Adipocyte (in vitro differentiated cells): ENCODE data around the gene PRKCA.
A peak's percentile ranks its signal among the peaks of the same experiment; 100 is the strongest.
"Not testable (repeated sequence)": the region's sequence is repeated elsewhere in the genome, so short reads cannot be mapped to it uniquely, and the experiment has no call there.

Source experiments
- DNase-seq: peaks from one replicate; pipeline ENCODE4 v3.0.0-alpha.2; 2015; ENCODE audit warnings: low read depth
- H3K27me3 ChIP-seq: replicated peaks from 2 replicates; pipeline ENCODE4 v1.7.0; 2013; ENCODE audit warnings: mild to moderate bottlenecking, low read length, moderate library complexity; ENCODE audit not compliant: control insufficient read depth, insufficient read depth
- H3K36me3 ChIP-seq: 2 replicates; pipeline ENCODE4 v1.7.0; 2013; ENCODE audit warnings: low read length, mild to moderate bottlenecking, moderate library complexity; ENCODE audit not compliant: control insufficient read depth, insufficient read depth, severe bottlenecking
- H3K4me1 ChIP-seq: 2 replicates; pipeline ENCODE4 v1.7.0; 2013; ENCODE audit warnings: mild to moderate bottlenecking, low read length, moderate library complexity; ENCODE audit not compliant: control insufficient read depth, insufficient read depth
- H3K4me3 ChIP-seq: 2 replicates; pipeline ENCODE4 v1.7.0; 2013; ENCODE audit warnings: mild to moderate bottlenecking, low read length, moderate library complexity
- H3K9ac ChIP-seq: 2 replicates; pipeline ENCODE4 v1.7.0; 2013; ENCODE audit warnings: mild to moderate bottlenecking, low read length, moderate library complexity
- H3K9me3 ChIP-seq: 2 replicates; pipeline ENCODE4 v1.7.0; 2013; ENCODE audit warnings: mild to moderate bottlenecking, low read length, moderate library complexity; ENCODE audit not compliant: control insufficient read depth

PRKCA gene

GRCh38 chr17:66602659-66603384, 300.4 kb downstream of the PRKCA start:
- no peaks in the 10 kb centered on the region for H3K27me3 ChIP-seq
- H3K9ac ChIP-seq: no peak overlapping the region
- H3K4me3 ChIP-seq: no peak overlapping the region
- DNase-seq: no peak
- H3K4me1 ChIP-seq: no peaks in the 10 kb centered on the region
- no peaks in the 10 kb centered on the region for H3K36me3 ChIP-seq
- H3K9me3 ChIP-seq: no peaks in the 10 kb centered on the region

DNA sequence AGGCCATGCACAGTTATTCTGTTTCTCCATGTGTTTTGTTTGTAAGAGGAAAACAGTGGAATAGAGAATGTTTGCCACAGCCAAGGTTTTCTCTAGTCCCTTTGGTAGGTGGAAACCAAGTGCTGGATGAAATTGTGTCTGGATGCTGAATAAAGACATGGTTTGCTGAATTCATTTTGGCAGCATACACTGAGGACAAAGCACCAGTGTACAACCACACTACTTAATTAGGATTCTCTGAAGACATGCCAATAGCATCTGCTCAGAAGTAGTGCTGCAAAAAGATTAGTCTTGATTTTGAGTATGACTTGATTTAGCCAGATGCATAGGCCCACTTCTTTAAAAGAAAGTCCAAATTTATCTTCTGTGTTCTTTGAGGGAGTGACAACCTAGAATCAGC, 302.0 kb downstream of the PRKCA start:
- Histone ChIP-seq H3K4me1 (no peaks in the 10 kb centered on the region), H3K36me3 (no peaks in the 10 kb centered on the region), H3K9ac (no peak overlapping the region), H3K27me3 (no peaks in the 10 kb centered on the region), H3K9me3 (no peaks in the 10 kb centered on the region), H3K4me3 (no peak overlapping the region)
- no peak for DNase-seq

- Histone ChIP-seq H3K9me3 (no peaks in the 10 kb centered on the region), H3K27me3 (no peaks in the 10 kb centered on the region), H3K4me3 (no peak overlapping the region)
Observed at GRCh38 chr17:66605541-66605940, 303.1 kb downstream of the PRKCA start.

DNA sequence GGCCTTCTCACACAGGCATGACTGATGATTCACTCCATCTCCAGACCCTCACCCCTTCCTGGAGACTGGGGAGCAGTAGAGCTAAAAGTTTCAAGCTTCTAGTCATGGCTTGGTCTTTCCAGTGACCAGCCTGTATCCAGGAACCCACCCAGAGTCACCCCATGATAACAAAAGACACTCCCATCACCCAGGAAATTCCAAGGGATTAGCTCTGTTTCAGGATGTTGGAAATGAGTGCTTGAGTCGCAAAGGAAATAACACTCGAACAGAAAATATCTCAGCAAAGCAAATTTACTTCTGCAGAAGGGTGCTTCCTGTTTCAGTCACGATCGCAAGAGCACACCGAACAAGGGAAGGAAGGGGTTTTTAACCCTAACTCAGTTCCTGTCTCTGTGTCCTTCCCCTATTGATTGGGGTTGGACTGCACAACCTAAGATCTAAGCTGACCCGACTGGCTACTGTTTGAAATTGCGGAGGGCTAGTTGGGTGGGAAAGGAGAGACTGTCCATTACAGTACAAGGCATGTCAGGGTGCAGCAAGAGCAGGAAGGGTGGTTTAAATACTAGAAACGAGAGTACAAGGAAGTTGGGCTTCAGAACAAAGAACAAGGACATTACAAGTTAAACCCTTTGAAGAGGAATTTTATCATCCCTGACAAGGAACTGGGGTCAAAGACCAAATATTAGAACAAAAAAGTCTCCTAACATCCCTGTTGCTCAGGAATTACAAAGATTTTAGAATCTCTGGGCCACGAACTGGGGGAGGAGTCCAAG, 308.1 kb downstream of the PRKCA start:
- no peak for DNase-seq
- Histone ChIP-seq H3K36me3 (no peaks in the 10 kb centered on the region), H3K9ac (no peak overlapping the region), H3K4me3 (no peak overlapping the region), H3K4me1 (no peaks in the 10 kb centered on the region), H3K27me3 (no peaks in the 10 kb centered on the region), H3K9me3 (no peaks in the 10 kb centered on the region)

More at GRCh38 chr17:66605541-66605940, 303.1 kb downstream of the PRKCA start:
- no peak overlapping the region for H3K9ac ChIP-seq
- peak; percentile 31 for DNase-seq
- H3K4me1 ChIP-seq: no peaks in the 10 kb centered on the region
- no peaks in the 10 kb centered on the region for H3K36me3 ChIP-seq

GRCh38 chr17:66611397-66611796, 309.0 kb downstream of the PRKCA start:
- Histone ChIP-seq H3K4me3 (no peak overlapping the region), H3K9ac (no peak overlapping the region), H3K9me3 (no peaks in the 10 kb centered on the region), H3K4me1 (no peaks in the 10 kb centered on the region), H3K27me3 (no peaks in the 10 kb centered on the region), H3K36me3 (no peaks in the 10 kb centered on the region)
- no peak for DNase-seq

- H3K9ac ChIP-seq: no peak overlapping the region
- H3K27me3 ChIP-seq: no peaks in the 10 kb centered on the region
- H3K9me3 ChIP-seq: no peaks in the 10 kb centered on the region
- H3K4me1 ChIP-seq: no peaks in the 10 kb centered on the region
- no peak for DNase-seq
- no peak overlapping the region for H3K4me3 ChIP-seq
- H3K36me3 ChIP-seq: no peaks in the 10 kb centered on the region
Observed at GRCh38 chr17:66612993-66613392, 310.6 kb downstream of the PRKCA start.

GRCh38 chr17:66614469-66614868, 312.1 kb downstream of the PRKCA start:
- no peak overlapping the region for H3K4me3 ChIP-seq
- no peak overlapping the region for H3K9ac ChIP-seq
- no peak for DNase-seq
- no peaks in the 10 kb centered on the region for H3K36me3 ChIP-seq
- H3K27me3 ChIP-seq: no peaks in the 10 kb centered on the region
- H3K9me3 ChIP-seq: no peaks in the 10 kb centered on the region
- H3K4me1 ChIP-seq: no peaks in the 10 kb centered on the region

DNA sequence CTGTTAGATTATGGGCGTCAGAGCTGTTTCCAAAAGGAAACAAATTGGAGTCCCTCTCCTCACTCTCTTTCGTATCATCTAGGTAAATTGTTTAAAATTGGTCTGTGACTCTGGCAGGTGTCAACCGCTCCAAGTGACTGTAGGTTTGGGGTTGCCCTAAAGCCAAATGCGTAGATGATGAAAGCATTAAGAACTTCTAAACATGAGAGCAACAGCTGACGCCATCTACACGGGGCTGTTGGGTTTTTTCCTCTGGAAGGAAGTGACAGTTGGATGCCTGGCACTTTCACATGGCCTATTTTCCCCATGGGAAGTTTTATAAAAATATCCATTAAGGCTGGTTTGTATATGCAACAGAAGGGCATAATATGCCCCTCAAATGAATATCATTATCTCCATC, 316.8 kb downstream of the PRKCA start:
- no peak overlapping the region for H3K4me3 ChIP-seq
- no peaks in the 10 kb centered on the region for H3K27me3 ChIP-seq
- no peaks in the 10 kb centered on the region for H3K36me3 ChIP-seq
- no peak for DNase-seq
- H3K4me1 ChIP-seq: no peaks in the 10 kb centered on the region
- no peak overlapping the region for H3K9ac ChIP-seq
- no peaks in the 10 kb centered on the region for H3K9me3 ChIP-seq

GRCh38 chr17:66620528-66620927, 318.1 kb downstream of the PRKCA start:
- H3K9ac ChIP-seq: no peak overlapping the region
- H3K36me3 ChIP-seq: no peaks in the 10 kb centered on the region
- no peaks in the 10 kb centered on the region for H3K9me3 ChIP-seq
- DNase-seq: no peak
- no peak overlapping the region for H3K4me3 ChIP-seq
- H3K4me1 ChIP-seq: no peaks in the 10 kb centered on the region
- H3K27me3 ChIP-seq: no peaks in the 10 kb centered on the region

DNA sequence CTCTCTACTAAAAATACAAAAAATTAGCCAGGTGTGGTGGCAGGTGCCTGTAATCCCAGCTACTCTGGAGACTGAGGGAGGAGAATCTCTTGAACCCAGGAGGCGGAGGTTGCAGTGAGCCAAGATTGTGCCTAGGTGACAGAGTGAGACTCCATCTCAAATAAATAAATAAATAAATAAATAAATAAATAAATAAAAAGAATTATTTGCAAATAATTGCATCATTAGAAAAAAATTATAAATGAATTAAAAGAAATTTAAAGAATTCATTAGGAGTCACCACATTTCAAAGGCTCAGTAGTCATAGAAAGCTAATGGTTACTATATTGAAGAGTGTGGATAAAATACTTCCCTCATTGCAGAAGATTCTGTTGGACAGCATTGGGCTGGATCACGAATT, 322.2 kb downstream of the PRKCA start:
- H3K36me3 ChIP-seq, H3K9me3 ChIP-seq, H3K27me3 ChIP-seq, H3K9ac ChIP-seq, DNase-seq, H3K4me1 ChIP-seq, H3K4me3 ChIP-seq: not testable (repeated sequence)

DNA sequence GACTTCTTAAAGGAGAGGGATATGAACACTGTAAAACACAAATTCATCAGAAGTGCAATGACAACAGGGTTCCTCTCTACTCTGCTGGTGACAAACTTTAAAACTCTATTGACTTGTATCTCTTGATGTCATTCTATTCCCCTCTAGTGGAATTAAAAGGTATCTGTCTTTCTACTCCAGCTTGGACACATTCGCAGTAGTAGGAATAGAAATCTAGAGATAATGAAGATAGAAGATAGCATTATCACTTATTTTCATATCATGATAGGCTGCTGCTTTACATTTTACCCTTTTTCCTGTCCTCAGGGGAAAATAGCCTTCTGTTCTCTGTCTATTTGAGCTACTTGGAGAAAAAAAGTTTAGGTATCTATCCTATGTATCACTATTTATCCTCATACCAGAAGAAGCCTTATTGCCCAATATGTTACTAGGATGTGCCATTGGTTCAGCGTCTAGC, 322.9 kb downstream of the PRKCA start:
- DNase-seq: peak; percentile 55
- H3K4me1 ChIP-seq: peaks cover 11% of the 10 kb centered on the region
- H3K27me3 ChIP-seq: no peaks in the 10 kb centered on the region
- no peaks in the 10 kb centered on the region for H3K36me3 ChIP-seq
- H3K9ac ChIP-seq: no peak overlapping the region
- H3K4me3 ChIP-seq: no peak overlapping the region
- H3K9me3 ChIP-seq: no peaks in the 10 kb centered on the region
